Mesothelial cell of epicardium (in vitro differentiated cells): ENCODE data around the gene SERTAD1. TPM values are rescaled to one million over a fixed set of nuclear protein-coding genes. Genes with fewer than 3 reads are reported as not detected.

Experiments
- DNase-seq, 2 experiments: peaks; one replicate each; pipeline ENCODE4 v3.0.0; 2021; ENCODE audit warnings: low spot score in 2 of 2; ENCODE audit not compliant: unreplicated experiment in 2 of 2
- H3K27ac Mint-ChIP-seq: 2 replicates; pipeline ENCODE4 v1.8.0; 2021; ENCODE audit warnings: mixed read lengths
- H3K27me3 Mint-ChIP-seq: 2 replicates; pipeline ENCODE4 v1.8.0; 2021; ENCODE audit warnings: low read depth, mixed read lengths
- H3K36me3 Mint-ChIP-seq: 2 replicates; pipeline ENCODE4 v1.8.0; 2021; ENCODE audit warnings: mixed read lengths
- H3K4me1 Mint-ChIP-seq: 2 replicates; pipeline ENCODE4 v1.8.0; 2021; ENCODE audit warnings: mixed read lengths
- H3K4me3 Mint-ChIP-seq: 2 replicates; pipeline ENCODE4 v1.8.0; 2021; ENCODE audit warnings: mild to moderate bottlenecking, moderate library complexity, mixed read lengths
- H3K9me3 Mint-ChIP-seq: 2 replicates; pipeline ENCODE4 v1.8.0; 2021; ENCODE audit warnings: mixed read lengths
- total RNA-seq: library from RNA; stranded (reverse); gene quantifications from 3 replicates; pipeline ENCODE4 v1.2.1, GENCODE V29; 2021
- TF ChIP-seq, protein P1 (sequence below): fragments of 200-600 bp; sonication (generic); IDR thresholded peaks from one replicate; pipeline ENCODE4 v1.5.0; 2021; ENCODE audit warnings: antibody characterized with exemption; ENCODE audit not compliant: unreplicated experiment

The SERTAD1 gene, protein sequence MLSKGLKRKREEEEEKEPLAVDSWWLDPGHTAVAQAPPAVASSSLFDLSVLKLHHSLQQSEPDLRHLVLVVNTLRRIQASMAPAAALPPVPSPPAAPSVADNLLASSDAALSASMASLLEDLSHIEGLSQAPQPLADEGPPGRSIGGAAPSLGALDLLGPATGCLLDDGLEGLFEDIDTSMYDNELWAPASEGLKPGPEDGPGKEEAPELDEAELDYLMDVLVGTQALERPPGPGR
- total RNA-seq = 10.7 to 11.0 TPM (median 10.8 TPM) in 3 replicates

- DNase-seq = peak; percentile 99 to 100
- Mint-ChIP-seq H3K27ac (peak within 1 kb of the TSS; percentile 97), H3K4me3 (peak within 1 kb of the TSS; percentile 90), H3K36me3 (no peaks in the 10 kb centered on the region), H3K4me1 (peaks cover 20% of the 10 kb centered on the region), H3K9me3 (no peaks in the 10 kb centered on the region), H3K27me3 (no peaks in the 10 kb centered on the region)
- TF ChIP-seq, protein P1, sequence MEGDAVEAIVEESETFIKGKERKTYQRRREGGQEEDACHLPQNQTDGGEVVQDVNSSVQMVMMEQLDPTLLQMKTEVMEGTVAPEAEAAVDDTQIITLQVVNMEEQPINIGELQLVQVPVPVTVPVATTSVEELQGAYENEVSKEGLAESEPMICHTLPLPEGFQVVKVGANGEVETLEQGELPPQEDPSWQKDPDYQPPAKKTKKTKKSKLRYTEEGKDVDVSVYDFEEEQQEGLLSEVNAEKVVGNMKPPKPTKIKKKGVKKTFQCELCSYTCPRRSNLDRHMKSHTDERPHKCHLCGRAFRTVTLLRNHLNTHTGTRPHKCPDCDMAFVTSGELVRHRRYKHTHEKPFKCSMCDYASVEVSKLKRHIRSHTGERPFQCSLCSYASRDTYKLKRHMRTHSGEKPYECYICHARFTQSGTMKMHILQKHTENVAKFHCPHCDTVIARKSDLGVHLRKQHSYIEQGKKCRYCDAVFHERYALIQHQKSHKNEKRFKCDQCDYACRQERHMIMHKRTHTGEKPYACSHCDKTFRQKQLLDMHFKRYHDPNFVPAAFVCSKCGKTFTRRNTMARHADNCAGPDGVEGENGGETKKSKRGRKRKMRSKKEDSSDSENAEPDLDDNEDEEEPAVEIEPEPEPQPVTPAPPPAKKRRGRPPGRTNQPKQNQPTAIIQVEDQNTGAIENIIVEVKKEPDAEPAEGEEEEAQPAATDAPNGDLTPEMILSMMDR = peak; percentile 91
Measured at GRCh38 chr19:40425450-40426287, at the start of gene SERTAD1. TSS of gene SERTAD1 (minus strand) at chr19:40425992. CDS start at chr19:40423546, 2,446 bp downstream.

- no peak overlapping the region for H3K4me3 Mint-ChIP-seq
- no peaks in the 10 kb centered on the region for H3K4me1 Mint-ChIP-seq
- no peaks in the 10 kb centered on the region for H3K36me3 Mint-ChIP-seq
- no peak for DNase-seq
- H3K27ac Mint-ChIP-seq = no peak overlapping the region
- TF ChIP-seq, protein P1 = no peak
- H3K9me3 Mint-ChIP-seq = no peaks in the 10 kb centered on the region
- H3K27me3 Mint-ChIP-seq = peaks cover 12% of the 10 kb centered on the region
Measured at GRCh38 chr19:40474737-40475136, 48.9 kb upstream of the SERTAD1 start.

DNA sequence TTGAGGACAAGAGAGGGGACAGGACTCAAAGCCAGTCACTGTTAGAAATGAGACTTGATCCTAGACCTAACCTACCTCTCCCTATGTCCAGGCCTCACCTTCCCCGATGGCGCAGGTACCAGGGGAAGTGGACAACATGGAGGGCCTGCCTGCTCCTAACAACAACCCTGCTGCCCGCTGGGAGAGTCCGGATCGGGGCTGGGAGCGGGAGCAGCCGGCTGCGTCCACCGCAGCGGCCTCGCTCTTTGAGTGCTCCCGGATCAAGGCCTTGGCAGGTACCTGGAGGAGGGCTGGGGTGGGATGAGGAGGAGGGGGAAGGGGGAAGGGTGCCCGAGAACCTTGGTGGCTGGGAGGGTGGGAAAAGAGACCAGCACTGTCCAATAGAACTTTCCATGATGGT lies 46.7 kb upstream of the SERTAD1 start:
- peaks cover 20% of the 10 kb centered on the region for H3K27me3 Mint-ChIP-seq
- DNase-seq = no peak
- TF ChIP-seq, protein P1 = no peak
- no peaks in the 10 kb centered on the region for H3K4me1 Mint-ChIP-seq
- H3K36me3 Mint-ChIP-seq = no peaks in the 10 kb centered on the region
- no peak overlapping the region for H3K27ac Mint-ChIP-seq
- H3K4me3 Mint-ChIP-seq = no peak overlapping the region
- H3K9me3 Mint-ChIP-seq = no peaks in the 10 kb centered on the region

DNA sequence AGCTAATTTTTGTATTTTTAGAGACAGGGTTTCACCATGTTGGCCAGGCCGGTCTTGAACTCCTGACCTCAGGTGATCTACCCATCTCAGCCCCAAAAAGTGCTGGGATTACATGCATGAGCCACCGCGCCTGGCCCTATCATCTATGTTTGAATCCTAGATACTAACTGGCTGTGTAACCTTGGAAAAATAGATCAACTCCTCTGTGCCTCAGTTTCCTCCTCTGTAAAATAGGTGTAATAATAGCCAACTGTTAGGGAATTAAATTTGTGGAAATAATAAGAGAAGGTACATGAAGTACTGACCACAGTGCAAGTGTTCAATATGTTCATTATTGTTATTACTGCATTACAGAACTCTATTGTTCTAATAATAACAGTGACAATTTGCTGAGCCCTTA lies 45.3 kb upstream of the SERTAD1 start:
- H3K4me3 Mint-ChIP-seq = no peak overlapping the region
- H3K27me3 Mint-ChIP-seq = peaks cover 24% of the 10 kb centered on the region
- TF ChIP-seq, protein P1 = no peak
- peaks cover 6% of the 10 kb centered on the region for H3K4me1 Mint-ChIP-seq
- no peaks in the 10 kb centered on the region for H3K36me3 Mint-ChIP-seq
- H3K9me3 Mint-ChIP-seq = no peaks in the 10 kb centered on the region
- no peak overlapping the region for H3K27ac Mint-ChIP-seq
- no peak for DNase-seq

GRCh38 chr19:40469011-40469410 lies 43.2 kb upstream of the SERTAD1 start:
- H3K4me1 Mint-ChIP-seq = peaks cover 23% of the 10 kb centered on the region
- no peak overlapping the region for H3K27ac Mint-ChIP-seq
- DNase-seq = no peak
- peak overlapping the region; percentile 22 for H3K4me3 Mint-ChIP-seq
- TF ChIP-seq, protein P1 = no peak
- no peaks in the 10 kb centered on the region for H3K9me3 Mint-ChIP-seq
- H3K27me3 Mint-ChIP-seq = peaks cover 27% of the 10 kb centered on the region
- no peaks in the 10 kb centered on the region for H3K36me3 Mint-ChIP-seq
